ENCODE measurements around the gene LRRC70.

GRCh38 chr5:62594364-62594984, 15.9 kb downstream of the LRRC70 start:
- TF ChIP-seq CTCF (IDR thresholded peaks at IDR 0.05 in 8 of 11, conservative IDR thresholded peaks at IDR 0.05 in 3 of 11) (no peak), POLR2A (IDR thresholded peaks at IDR 0.05) (no peak), POLR2AphosphoS5 (IDR thresholded peaks at IDR 0.05) (no peak)
